Measurements from ENCODE around the gene NBPF3. TPM values are rescaled to one million over a fixed set of nuclear protein-coding genes. Genes with fewer than 3 reads are reported as not detected.

The NBPF3 gene
- total and polyA plus RNA-seq, 12 donors, result 0.58 to 4.6 (median 3.0) TPM

DNA sequence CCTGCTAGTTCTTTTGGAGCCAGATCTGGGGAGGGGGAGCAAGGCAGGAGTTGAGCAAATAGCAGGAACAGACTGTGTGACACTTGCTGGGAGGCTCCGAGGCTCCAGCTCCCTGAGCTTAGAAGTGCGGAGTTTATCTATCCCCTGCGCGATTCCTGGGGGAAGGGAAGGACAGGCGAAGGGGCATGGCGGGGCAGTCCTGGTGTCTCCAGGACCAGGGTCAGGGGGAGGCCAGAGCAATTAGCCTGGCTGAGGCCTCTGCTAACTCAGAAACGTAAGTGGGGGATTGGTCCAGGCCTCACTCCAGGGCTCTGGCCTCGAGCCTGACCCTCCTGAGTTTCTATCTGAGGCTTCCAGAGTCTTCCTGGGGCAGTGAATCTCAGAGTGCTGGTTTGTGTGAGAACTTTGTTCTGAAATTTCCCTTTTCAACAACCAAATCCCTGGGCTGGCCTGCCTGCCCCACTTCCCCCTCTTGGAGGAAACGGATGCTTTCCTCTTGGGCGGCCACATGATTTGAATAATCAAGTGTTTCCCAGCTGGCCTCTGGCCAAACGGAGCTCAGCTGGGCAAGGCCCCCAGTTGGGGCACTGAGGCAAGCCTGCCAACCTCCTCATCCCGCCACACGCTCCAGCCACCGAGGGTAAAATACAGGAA, 84.9 kb downstream of the NBPF3 start:
- H3K27ac ChIP-seq, result peak overlapping the region in 7 of 10 donors; percentile 20 to 67 (median 57)
- no peaks in the 10 kb centered on the region for H3K36me3 ChIP-seq
- DNase-seq, result no peak
- peak in 4 of 8 donors; percentile 25 to 57 (median 48) for ATAC-seq
- peaks cover 0 to 4% (median 0%) of the 10 kb centered on the region in 7 donors for H3K27me3 ChIP-seq
- TF ChIP-seq, protein P1, sequence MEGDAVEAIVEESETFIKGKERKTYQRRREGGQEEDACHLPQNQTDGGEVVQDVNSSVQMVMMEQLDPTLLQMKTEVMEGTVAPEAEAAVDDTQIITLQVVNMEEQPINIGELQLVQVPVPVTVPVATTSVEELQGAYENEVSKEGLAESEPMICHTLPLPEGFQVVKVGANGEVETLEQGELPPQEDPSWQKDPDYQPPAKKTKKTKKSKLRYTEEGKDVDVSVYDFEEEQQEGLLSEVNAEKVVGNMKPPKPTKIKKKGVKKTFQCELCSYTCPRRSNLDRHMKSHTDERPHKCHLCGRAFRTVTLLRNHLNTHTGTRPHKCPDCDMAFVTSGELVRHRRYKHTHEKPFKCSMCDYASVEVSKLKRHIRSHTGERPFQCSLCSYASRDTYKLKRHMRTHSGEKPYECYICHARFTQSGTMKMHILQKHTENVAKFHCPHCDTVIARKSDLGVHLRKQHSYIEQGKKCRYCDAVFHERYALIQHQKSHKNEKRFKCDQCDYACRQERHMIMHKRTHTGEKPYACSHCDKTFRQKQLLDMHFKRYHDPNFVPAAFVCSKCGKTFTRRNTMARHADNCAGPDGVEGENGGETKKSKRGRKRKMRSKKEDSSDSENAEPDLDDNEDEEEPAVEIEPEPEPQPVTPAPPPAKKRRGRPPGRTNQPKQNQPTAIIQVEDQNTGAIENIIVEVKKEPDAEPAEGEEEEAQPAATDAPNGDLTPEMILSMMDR (IDR thresholded peaks at IDR 0.05), result no peak
- H3K9me3 ChIP-seq, result no peaks in the 10 kb centered on the region
- intact Hi-C loops (cut with DNase I), result loop anchor here in 1 of 10 donors (5.0 kb wide), 1 partner anchor 37 kb away; no protein-coding TSS in a partner anchor
- no peak overlapping the region for H3K4me3 ChIP-seq
- WGBS, 2 donors, result 55 to 64% methylated on average over 14 of the region's 14 CpGs
- H3K4me1 ChIP-seq, result peaks cover 0 to 14% (median 12%) of the 10 kb centered on the region in 9 donors

DNA sequence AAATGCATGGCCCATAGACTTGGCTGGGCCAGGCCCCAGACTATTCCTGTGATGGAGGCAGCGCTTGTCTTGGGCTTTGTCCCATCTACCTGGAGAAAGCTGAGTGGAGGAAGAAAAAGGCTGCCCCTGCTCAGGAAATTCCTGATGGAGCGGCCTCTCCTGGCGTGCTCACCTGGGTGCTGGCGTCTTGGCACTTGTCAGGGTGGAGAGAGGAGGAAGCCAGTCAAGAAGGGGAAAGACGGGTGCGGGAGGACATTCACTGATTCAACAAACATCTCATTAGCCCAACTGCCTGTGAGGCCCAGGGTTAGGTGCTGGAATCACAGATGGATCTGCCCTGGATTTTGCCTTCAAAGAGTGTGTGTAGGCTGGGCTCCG, 85.4 kb downstream of the NBPF3 start:
- peaks cover 0 to 14% (median 12%) of the 10 kb centered on the region in 9 donors for H3K4me1 ChIP-seq
- intact Hi-C loops (cut with DNase I), result loop anchor here in 1 of 10 donors (5.0 kb wide), 1 partner anchor 37 kb away; no protein-coding TSS in a partner anchor
- H3K36me3 ChIP-seq, result no peaks in the 10 kb centered on the region
- H3K9me3 ChIP-seq, result no peaks in the 10 kb centered on the region
- peak overlapping the region in 5 of 10 donors; percentile 20 to 67 (median 57) for H3K27ac ChIP-seq
- DNase-seq (no peak), ATAC-seq (peak in 2 of 8 donors; percentile 11 to 17)
- TF ChIP-seq, protein P1 (IDR thresholded peaks at IDR 0.05), result no peak
- H3K27me3 ChIP-seq, result peaks cover 0 to 4% (median 0%) of the 10 kb centered on the region in 7 donors
- 87 to 92% methylated on average over 7 of the region's 7 CpGs for WGBS, 2 donors
- no peak overlapping the region for H3K4me3 ChIP-seq

DNA sequence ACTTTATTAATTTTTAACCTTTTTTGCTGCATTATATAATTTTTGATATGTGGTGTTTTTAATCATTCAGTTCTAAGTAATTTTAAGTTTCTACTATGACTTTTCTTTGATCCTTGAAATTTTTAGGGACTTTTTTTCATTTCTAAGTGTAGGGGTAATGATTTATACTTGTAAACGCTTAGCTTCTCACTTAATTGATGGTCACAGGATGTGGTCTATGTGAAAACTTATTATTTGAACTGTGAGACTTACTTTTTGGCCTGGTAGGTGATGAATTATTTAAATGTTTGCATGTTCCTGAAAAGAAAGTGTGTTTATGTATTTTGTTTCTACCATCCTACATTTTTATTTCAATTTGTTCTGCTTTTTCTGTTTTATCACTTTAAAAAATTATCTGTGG, 86.5 kb downstream of the NBPF3 start:
- 82% methylated on average over 1 of the region's 1 CpG for WGBS, 2 donors
- H3K36me3 ChIP-seq, result no peaks in the 10 kb centered on the region
- H3K9me3 ChIP-seq, result no peaks in the 10 kb centered on the region
- H3K4me3 ChIP-seq, result no peak overlapping the region
- H3K27me3 ChIP-seq, result peaks cover 0 to 11% (median 0%) of the 10 kb centered on the region in 7 donors
- TF ChIP-seq, protein P1 (IDR thresholded peaks at IDR 0.05), result no peak
- no peak overlapping the region for H3K27ac ChIP-seq
- H3K4me1 ChIP-seq, result peaks cover 0 to 14% (median 12%) of the 10 kb centered on the region in 9 donors
- no peak for ATAC-seq
- intact Hi-C loops (cut with DNase I), result loop anchor here in 1 of 10 donors (5.0 kb wide), 1 partner anchor 36 kb away; no protein-coding TSS in a partner anchor
- DNase-seq, result no peak

DNA sequence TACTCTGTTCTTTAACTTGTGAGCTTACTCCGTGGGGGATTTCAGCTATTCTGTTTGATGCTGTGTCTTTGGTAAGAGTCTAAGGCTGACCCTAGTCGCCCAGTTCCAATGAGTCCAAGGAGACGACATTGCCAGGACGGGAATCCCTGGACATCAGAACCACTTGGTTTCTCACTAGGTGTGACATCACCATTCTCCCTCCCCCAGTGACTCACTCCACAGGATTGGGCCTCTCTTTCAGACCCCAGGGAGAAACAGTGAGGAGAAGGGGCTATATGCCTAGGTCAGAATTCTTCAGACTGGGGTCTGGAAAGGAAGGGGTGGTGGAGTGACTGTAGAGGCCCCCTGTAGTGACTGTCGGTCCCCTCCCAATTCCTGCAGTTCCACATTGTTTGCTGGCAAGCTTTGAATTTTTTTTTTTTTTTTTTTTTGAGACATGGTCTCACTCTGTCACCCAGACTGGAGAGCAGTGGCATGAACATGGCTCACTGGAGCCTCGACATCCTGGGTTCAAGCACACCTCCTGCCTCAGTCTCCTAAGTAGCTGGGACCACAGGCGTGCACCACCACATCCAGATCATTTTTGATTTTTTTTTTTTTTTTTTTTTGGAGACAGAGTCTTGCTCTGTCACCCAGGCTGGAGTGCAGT, 90.6 kb downstream of the NBPF3 start:
- intact Hi-C loops (cut with DNase I), result no loop called here

More for the DNA sequence above, 90.6 kb downstream of the NBPF3 start:
- H3K27ac ChIP-seq, result no peak overlapping the region
- H3K27me3 ChIP-seq, result peaks cover 0 to 14% (median 0%) of the 10 kb centered on the region in 7 donors
- 74 to 85% methylated on average over 7 of the region's 7 CpGs for WGBS, 2 donors
- no peak overlapping the region for H3K4me3 ChIP-seq
- H3K36me3 ChIP-seq, result no peaks in the 10 kb centered on the region
- ATAC-seq (no peak), DNase-seq (no peak)
- H3K4me1 ChIP-seq, result peaks cover 0 to 8% (median 5%) of the 10 kb centered on the region in 9 donors
- H3K9me3 ChIP-seq, result no peaks in the 10 kb centered on the region
- TF ChIP-seq, protein P1 (IDR thresholded peaks at IDR 0.05), result no peak

All from heart right ventricle (tissue), 16 donors.